ENCODE measurements around the gene PRDX5.
A peak's percentile ranks its signal among the peaks of the same experiment; 100 is the strongest.

GRCh38 chr11:64314805-64315561 lies 2.9 kb upstream of the PRDX5 start:
- TF ChIP-seq TAF7 (tag; IDR thresholded peaks at IDR 0.05) (no peak), EZH2 (IDR thresholded peaks at IDR 0.05; ENCODE audit: borderline replicate concordance, low read depth, low read length) (no peak), ELF4 (CRISPR knock-in tag; IDR thresholded peaks at IDR 0.05) (0 out of 2 replicates have a peak, but pooled peaks have one; percentile 16), ZNF354B (CRISPR knock-in tag; IDR thresholded peaks at IDR 0.05) (no peak), CTCF (IDR thresholded peaks at IDR 0.05 in 2 of 3, conservative IDR thresholded peaks at IDR 0.05 in 1 of 3; ENCODE audit: insufficient read depth in 2 of 3, low read depth in 1 of 3, low read length in 3 of 3) (0 out of 6 replicates have a peak, but pooled peaks of 1 of the 3 experiments have one; percentile 4), NRF1 (conservative IDR thresholded peaks at IDR 0.05 in 1 of 2, IDR thresholded peaks at IDR 0.05 in 1 of 2) (no peak), MAX (CRISPR knock-in tag; IDR thresholded peaks at IDR 0.05) (no peak), ZMIZ1 (IDR thresholded peaks at IDR 0.05; ENCODE audit: low read depth in 2 of 2, low read length in 2 of 2) (no peak), REST (IDR thresholded peaks at IDR 0.05; ENCODE audit: borderline replicate concordance) (no peak), REST (CRISPR knock-in tag; IDR thresholded peaks at IDR 0.05; ENCODE audit: low read depth) (no peak), ZNF274 (IDR thresholded peaks at IDR 0.05; ENCODE audit: borderline replicate concordance, low read depth, low read length) (no peak), CTBP1 (IDR thresholded peaks at IDR 0.05; ENCODE audit: borderline replicate concordance) (0 out of 2 replicates have a peak, but pooled peaks have one; percentile 6)
